Uterus (tissue), 4 donors: ENCODE data around the gene ECHS1. TPM values are rescaled to one million over a fixed set of nuclear protein-coding genes. Genes with fewer than 3 reads are reported as not detected.

Experiments used
- DNase-seq, 2 donors: peaks; one replicate each; pipeline ENCODE4 v3.0.0-alpha.2; 2019 to 2020
- H3K27ac ChIP-seq, 2 donors: fragments of 200-600 bp; sonication (generic); 1 replicate in 1 of 2; 2 replicates in 1 of 2; pipeline ENCODE4 v1.5.1; 2016 to 2018
- H3K27me3 ChIP-seq, 2 donors: fragments of 200-600 bp; sonication (generic); one replicate each; pipeline ENCODE4 v1.5.1; 2018 to 2019; ENCODE audit warnings: control low read depth in 1 of 2
- H3K36me3 ChIP-seq, 2 donors: fragments of 200-600 bp; sonication (generic); one replicate each; pipeline ENCODE4 v1.5.1; 2019; ENCODE audit warnings: control low read depth in 1 of 2
- H3K4me1 ChIP-seq, 2 donors: fragments of 200-600 bp; sonication (generic); one replicate each; pipeline ENCODE4 v1.5.1; 2018 to 2019; ENCODE audit warnings: control low read depth in 1 of 2
- H3K4me3 ChIP-seq, 2 donors: fragments of 200-600 bp; sonication (generic); 1 replicate in 1 of 2; 2 replicates in 1 of 2; pipeline ENCODE4 v1.5.1; 2018 to 2019; ENCODE audit warnings: mild to moderate bottlenecking in 1 of 2
- H3K9me3 ChIP-seq, 2 donors: fragments of 200-600 bp; sonication (generic); one replicate each; pipeline ENCODE4 v1.5.1; 2019; ENCODE audit warnings: control low read depth in 1 of 2
- CTCF ChIP-seq, 4 experiments: fragments of 200-600 bp in 2 of 4; fragments of 450-650 bp in 2 of 4; sonication (generic) in 2 of 4; IDR thresholded peaks; one replicate each; pipeline ENCODE4 v1.5.1; 2016 to 2019; ENCODE audit warnings: antibody characterized with exemption in 4 of 4, mild to moderate bottlenecking in 2 of 4, moderate library complexity in 1 of 4
- POLR2A ChIP-seq, 2 donors: fragments of 450-650 bp; IDR thresholded peaks; one replicate each; pipeline ENCODE4 v1.6.1; 2016; ENCODE audit warnings: antibody characterized with exemption in 2 of 2, mild to moderate bottlenecking in 1 of 2, moderate library complexity in 1 of 2
- intact Hi-C: fragments of 100-400 bp; cut with DNase I; formaldehyde crosslinking; loops from one replicate; pipeline ENCODE4 v1.15.1; 2023; ENCODE audit warnings: low total_unique reads
- total RNA-seq, 4 donors: library from RNA; depleted of rRNA in 3 of 4; stranded (reverse); fragments of >200 nt in 3 of 4; gene quantifications; one replicate each; pipeline versions ENCODE4 v1.1.0 to v1.2.4, GENCODE V29; 2014 to 2023
- donor health status: DM: yes; HTN: yes; CAD: no.

ECHS1 gene
- total RNA-seq, 4 donors from 2014 or later: 28.2 to 48.8 (median 45.1) TPM

GRCh38 chr10:133356549-133357284 lies 16.4 kb downstream of the ECHS1 start:
- H3K36me3 ChIP-seq: no peaks in the 10 kb centered on the region
- H3K4me3 ChIP-seq: peak overlapping the region; percentile 16 to 47
- intact Hi-C loops: no loop called here
- DNase-seq: no peak
- TF ChIP-seq POLR2A (IDR thresholded peaks at IDR 0.05): no peak
- no peak for TF ChIP-seq CTCF (IDR thresholded peaks at IDR 0.05)
- no peaks in the 10 kb centered on the region for H3K4me1 ChIP-seq
- no peaks in the 10 kb centered on the region for H3K27me3 ChIP-seq
- peak overlapping the region in 1 of 2 donors; percentile 74 for H3K27ac ChIP-seq
- H3K9me3 ChIP-seq: no peaks in the 10 kb centered on the region

DNA sequence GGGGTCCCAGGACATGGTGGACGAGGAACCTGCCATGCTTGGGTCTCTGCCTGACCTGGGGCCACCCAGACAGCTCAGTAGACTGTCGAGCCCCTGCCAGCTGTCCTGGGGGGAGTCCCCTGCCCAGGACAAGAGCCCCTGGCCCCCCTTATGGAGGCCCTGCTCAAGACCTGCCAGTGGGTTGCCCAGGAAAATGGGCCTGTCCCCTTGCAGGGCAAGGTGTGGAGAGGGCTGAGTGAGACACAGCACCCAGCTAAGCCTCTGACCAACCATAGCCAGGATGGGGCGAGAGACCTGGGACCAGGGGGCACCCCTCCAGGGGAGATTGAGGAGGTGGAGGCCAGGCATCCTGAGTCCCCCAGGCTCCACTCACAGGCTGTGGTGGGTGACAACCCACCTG lies 17.2 kb downstream of the ECHS1 start:
- H3K27ac ChIP-seq: no peak overlapping the region

DNA sequence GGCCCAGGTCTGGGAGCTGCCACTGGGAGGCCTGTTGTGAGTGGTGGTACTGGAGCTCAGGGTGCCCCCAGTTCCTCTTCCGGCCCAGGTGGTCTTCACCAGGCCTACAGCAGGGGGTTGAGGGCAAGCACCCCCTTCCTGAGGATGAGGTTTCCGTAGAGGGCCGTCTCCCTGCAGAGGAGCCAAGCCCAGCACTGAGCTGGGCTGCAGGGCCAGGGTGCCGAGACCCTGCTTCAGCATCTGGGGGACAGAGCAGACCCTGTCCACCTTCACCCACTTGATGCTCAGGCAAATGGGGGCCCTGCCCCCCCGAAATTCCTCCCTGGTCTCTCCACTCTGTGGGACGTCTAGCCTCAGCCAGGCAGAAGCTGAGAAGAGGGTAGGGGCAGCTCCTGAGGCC lies 17.9 kb downstream of the ECHS1 start:
- intact Hi-C loops: no loop called here
- no peaks in the 10 kb centered on the region for H3K27me3 ChIP-seq
- no peak for DNase-seq
- H3K4me1 ChIP-seq: no peaks in the 10 kb centered on the region
- H3K36me3 ChIP-seq: no peaks in the 10 kb centered on the region
- TF ChIP-seq POLR2A (IDR thresholded peaks at IDR 0.05): no peak
- TF ChIP-seq CTCF (IDR thresholded peaks at IDR 0.05): no peak
- no peaks in the 10 kb centered on the region for H3K9me3 ChIP-seq
- no peak overlapping the region for H3K4me3 ChIP-seq
- no peak overlapping the region for H3K27ac ChIP-seq

More for the DNA sequence above, 17.2 kb downstream of the ECHS1 start:
- Histone ChIP-seq H3K9me3 (no peaks in the 10 kb centered on the region), H3K36me3 (no peaks in the 10 kb centered on the region), H3K4me3 (no peak overlapping the region), H3K4me1 (no peaks in the 10 kb centered on the region), H3K27me3 (no peaks in the 10 kb centered on the region)
- intact Hi-C loops: no loop called here
- TF ChIP-seq POLR2A (IDR thresholded peaks at IDR 0.05) (no peak), CTCF (IDR thresholded peaks at IDR 0.05) (no peak)
- no peak for DNase-seq

- DNase-seq: no peak
- no peak for TF ChIP-seq CTCF (IDR thresholded peaks at IDR 0.05)
- no peak for TF ChIP-seq POLR2A (IDR thresholded peaks at IDR 0.05)
- H3K36me3 ChIP-seq: no peaks in the 10 kb centered on the region
These were observed 18.4 kb downstream of the ECHS1 start for GRCh38 chr10:133354672-133355240.

DNA sequence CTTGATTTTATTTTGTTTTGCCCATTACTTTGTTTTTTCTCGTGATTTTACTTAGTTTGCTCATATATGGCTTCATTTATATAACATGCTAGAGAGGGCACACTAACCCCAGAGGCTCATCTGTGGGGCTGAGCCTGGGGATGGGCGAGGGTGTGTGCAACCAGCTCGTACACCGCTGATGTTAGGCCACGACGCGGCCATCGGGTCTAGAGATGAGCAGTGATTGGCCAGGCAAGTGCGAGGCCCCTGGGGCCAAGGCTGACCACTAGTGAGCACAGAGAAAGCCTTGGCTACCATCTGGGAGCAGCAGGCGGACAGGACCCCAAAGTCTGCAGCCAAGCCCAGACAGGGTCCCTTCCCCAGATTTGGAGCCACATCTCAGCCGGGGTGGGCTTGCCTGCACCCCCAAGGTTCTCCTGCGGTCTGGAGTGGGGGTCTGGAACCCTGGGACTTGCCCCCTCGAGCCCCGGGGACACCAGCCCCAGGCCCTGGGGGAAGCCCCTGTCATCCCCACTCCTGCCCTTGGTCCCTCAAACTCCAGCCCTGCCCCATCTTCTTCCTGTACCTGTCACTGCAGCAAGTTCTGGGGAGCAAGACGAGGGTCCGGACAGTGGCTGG lies 19.1 kb downstream of the ECHS1 start:
- no peak overlapping the region for H3K27ac ChIP-seq
- H3K27me3 ChIP-seq: no peaks in the 10 kb centered on the region
- intact Hi-C loops: no loop called here
- H3K36me3 ChIP-seq: no peaks in the 10 kb centered on the region
- H3K9me3 ChIP-seq: no peaks in the 10 kb centered on the region
- no peak overlapping the region for H3K4me3 ChIP-seq
- H3K4me1 ChIP-seq: no peaks in the 10 kb centered on the region
- no peak for DNase-seq
- TF ChIP-seq POLR2A (IDR thresholded peaks at IDR 0.05): no peak
- TF ChIP-seq CTCF (IDR thresholded peaks at IDR 0.05): no peak

More at GRCh38 chr10:133354672-133355240, 18.4 kb downstream of the ECHS1 start:
- no peak overlapping the region for H3K4me3 ChIP-seq
- no peaks in the 10 kb centered on the region for H3K9me3 ChIP-seq
- no peaks in the 10 kb centered on the region for H3K4me1 ChIP-seq
- intact Hi-C loops: no loop called here
- no peak overlapping the region for H3K27ac ChIP-seq
- no peaks in the 10 kb centered on the region for H3K27me3 ChIP-seq
